IMR-90 (cell line): ENCODE data around the gene C10orf120. TPM values are rescaled to one million over a fixed set of nuclear protein-coding genes. Genes with fewer than 3 reads are reported as not detected.

Source experiments
- ATAC-seq: fragments of 200-7000 bp; cut with Tn5 transposase; 2 replicates; pipeline ENCODE4 v1.9.1; 2020; ENCODE audit warnings: low read depth, mild to moderate bottlenecking, moderate library complexity
- BruUV-seq: library from RNA; stranded (reverse); fragments of 400-500 nt; replicated peaks from 2 replicates; lab custom pipeline; 2021; lab: Mats Ljungman, UMichigan
- CTCF ChIA-PET: fragments of 300-600 bp; formaldehyde crosslinking; extraction: SDS; loops from one replicate; lab custom pipeline; 2021; ENCODE audit warnings: antibody characterized with exemption; lab: Yijun Ruan, JAX
- POLR2A ChIA-PET: fragments of 300-600 bp; sonication (Branson Sonifier 250); formaldehyde crosslinking; loops from one replicate; lab custom pipeline; 2022; ENCODE audit warnings: antibody characterized with exemption; ENCODE audit not compliant: unreplicated experiment; lab: Charles Lee
- DNase-seq: peaks from one replicate; pipeline ENCODE4 v3.0.0; 2013
- H2AFZ ChIP-seq: replicated peaks from 2 replicates; pipeline ENCODE3; 2013; ENCODE audit warnings: low read length, mild to moderate bottlenecking; ENCODE audit not compliant: poor library complexity
- H2AK5ac ChIP-seq: 2 replicates; pipeline ENCODE4 v1.6.1; 2013; ENCODE audit warnings: low read depth, low read length, inconsistent platforms
- H2AK9ac ChIP-seq: replicated peaks from 2 replicates; pipeline ENCODE3; 2013; ENCODE audit warnings: mild to moderate bottlenecking, low read depth, low read length, moderate library complexity; ENCODE audit not compliant: poor library complexity
- H2BK120ac ChIP-seq: 2 replicates; pipeline ENCODE4 v1.6.1; 2013; ENCODE audit warnings: low read depth, low read length, inconsistent platforms
- H2BK15ac ChIP-seq: 3 replicates; pipeline ENCODE4 v1.6.1; 2013; ENCODE audit warnings: low read depth, low read length, inconsistent platforms
- H2BK20ac ChIP-seq: 2 replicates; pipeline ENCODE4 v1.6.1; 2013; ENCODE audit warnings: low read depth, mild to moderate bottlenecking, inconsistent platforms, low read length, moderate library complexity
- H2BK5ac ChIP-seq: 2 replicates; pipeline ENCODE4 v1.6.1; 2013; ENCODE audit warnings: mild to moderate bottlenecking, low read depth, low read length, inconsistent platforms; ENCODE audit not compliant: poor library complexity, severe bottlenecking
- H3K14ac ChIP-seq: replicated peaks from 2 replicates; pipeline ENCODE4 v1.6.1; 2013; ENCODE audit warnings: low read depth, low read length, inconsistent platforms
- H3K18ac ChIP-seq: 2 replicates; pipeline ENCODE4 v1.6.1; 2013; ENCODE audit warnings: low read depth, low read length, control low read depth
- H3K23ac ChIP-seq: 2 replicates; pipeline ENCODE4 v1.6.1; 2013; ENCODE audit warnings: low read depth, low read length, inconsistent platforms
- H3K27ac ChIP-seq: 2 replicates; pipeline ENCODE4 v1.5.1; 2013; ENCODE audit warnings: mild to moderate bottlenecking, control low read depth, low read length; ENCODE audit not compliant: insufficient read depth
- H3K27me3 ChIP-seq: 2 replicates; pipeline ENCODE4 v1.6.1; 2013; ENCODE audit warnings: low read length; ENCODE audit not compliant: control insufficient read depth, insufficient read depth
- H3K36me3 ChIP-seq: 2 replicates; pipeline ENCODE4 v1.6.1; 2013; ENCODE audit warnings: low read length, mixed read lengths; ENCODE audit not compliant: control insufficient read depth, insufficient read depth
- H3K4ac ChIP-seq: 2 replicates; pipeline ENCODE4 v1.6.1; 2013; ENCODE audit warnings: low read depth, low read length, inconsistent platforms
- H3K4me1 ChIP-seq: 2 replicates; pipeline ENCODE4 v1.6.1; 2013; ENCODE audit warnings: low read length, mixed read lengths; ENCODE audit not compliant: control insufficient read depth, insufficient read depth
- H3K4me2 ChIP-seq: 2 replicates; pipeline ENCODE4 v1.6.1; 2013; ENCODE audit warnings: low read depth, mild to moderate bottlenecking, control low read depth, low read length, moderate library complexity
- H3K4me3 ChIP-seq: 2 replicates; pipeline ENCODE4 v1.5.1; 2013; ENCODE audit warnings: low read depth, mild to moderate bottlenecking, control low read depth, low read length, moderate library complexity; ENCODE audit not compliant: insufficient read depth
- H3K56ac ChIP-seq: 2 replicates; pipeline ENCODE4 v1.6.1; 2013; ENCODE audit warnings: low read length, inconsistent platforms; ENCODE audit not compliant: insufficient read depth; ENCODE audit errors: extremely low read depth
- H3K79me1 ChIP-seq, 2 experiments: 2 replicates each; pipeline ENCODE4 v1.6.1; 2013; ENCODE audit warnings: low read length in 2 of 2, inconsistent platforms in 1 of 2, low read depth in 1 of 2
- H3K9ac ChIP-seq: 2 replicates; pipeline ENCODE4 v1.6.1; 2013; ENCODE audit warnings: low read depth, low read length, control low read depth
- H3K9me1 ChIP-seq: 2 replicates; pipeline ENCODE4 v1.6.1; 2013; ENCODE audit warnings: low read length, inconsistent platforms; ENCODE audit not compliant: insufficient read depth
- H3K9me3 ChIP-seq: 2 replicates; pipeline ENCODE4 v1.6.1; 2013; ENCODE audit warnings: low read length; ENCODE audit not compliant: control insufficient read depth, insufficient read depth
- H4K20me1 ChIP-seq: 2 replicates; pipeline ENCODE4 v1.6.1; 2013; ENCODE audit warnings: low read length, inconsistent platforms; ENCODE audit not compliant: insufficient read depth
- H4K5ac ChIP-seq: 2 replicates; pipeline ENCODE4 v1.6.1; 2013; ENCODE audit warnings: mild to moderate bottlenecking, low read depth, low read length, control low read depth
- H4K8ac ChIP-seq, 2 experiments: 2 replicates each; pipeline ENCODE4 v1.6.1; 2013; ENCODE audit warnings: low read depth in 2 of 2, low read length in 2 of 2, control low read depth in 1 of 2, inconsistent platforms in 1 of 2
- H4K91ac ChIP-seq: 2 replicates; pipeline ENCODE4 v1.6.1; 2013; ENCODE audit warnings: low read depth, low read length, inconsistent platforms; ENCODE audit not compliant: insufficient read depth
- BHLHE40 ChIP-seq: fragments of 150-350 bp; IDR thresholded peaks from 2 replicates; pipeline ENCODE4 v1.6.1; 2016; ENCODE audit warnings: mild to moderate bottlenecking, low read depth, low read length
- CHD1 ChIP-seq: IDR thresholded peaks from 2 replicates; pipeline ENCODE4 v1.6.1; 2012; ENCODE audit warnings: low read depth, low read length, improper control_type of control experiment
- MAFK ChIP-seq: IDR thresholded peaks from 2 replicates; pipeline ENCODE4 v1.6.1; 2012; ENCODE audit warnings: low read depth, low read length, improper control_type of control experiment
- RAD21 ChIP-seq: IDR thresholded peaks from 2 replicates; pipeline ENCODE4 v1.6.1; 2012; ENCODE audit warnings: low read length, improper control_type of control experiment
- WGBS, 2 experiments: methylation state at CpG; one replicate each; pipeline versions ENCODE4 v1.1.5 to v1.1.7; 2013; ENCODE audit warnings: missing lambda C conversion rate in 2 of 2; ENCODE audit not compliant: insufficient read length in 1 of 2; ENCODE audit errors: extremely low coverage in 2 of 2; 5-methylcytosine and 5-hydroxymethylcytosine counted together
- dilution Hi-C: fragments of 300-500 bp; cut with HindIII; formaldehyde crosslinking; loops from one replicate; pipeline ENCODE4 v1.14.3; 2018; ENCODE audit warnings: low sequenced_read_pairs; ENCODE audit not compliant: unreplicated experiment
- in situ Hi-C: fragments of 300-500 bp; cut with MboI; formaldehyde crosslinking; loops from 3 replicates; pipeline ENCODE4 v1.14.3; 2019; ENCODE audit warnings: low sequenced_read_pairs, inconsistent platforms, mixed read lengths
- intact Hi-C: fragments of 100-400 bp; cut with micrococcal nuclease; formaldehyde crosslinking; loops from 2 replicates; pipeline ENCODE4 v1.10.0; 2022
- polyA plus RNA-seq, 3 experiments: library from polyadenylated mRNA; depleted of rRNA; stranded (reverse); fragments of >200 nt; gene quantifications; 2 replicates each; pipeline ENCODE4 v1.2.3, GENCODE V29; 2012; ENCODE audit warnings: low replicate concordance in 1 of 3
- total RNA-seq: library from RNA; depleted of rRNA; stranded (reverse); fragments of >200 nt; gene quantifications from 2 replicates; pipeline ENCODE4 v1.2.3, GENCODE V29; 2012

Gene C10orf120
- total and polyA plus RNA-seq, 2 of the 4 experiments (the other 2 are of a cell fraction), result not detected

GRCh38 chr10:122740640-122741039, 41.0 kb upstream of the C10orf120 start:
- H2AK5ac ChIP-seq, result no peak overlapping the region
- H2BK15ac ChIP-seq, result no peak overlapping the region
- dilution Hi-C loops, result no loop called here
- no peak overlapping the region for H3K18ac ChIP-seq
- H3K9me1 ChIP-seq, result no peaks in the 10 kb centered on the region
- H3K56ac ChIP-seq, result no peak overlapping the region
- in situ Hi-C loops, result no loop called here
- no peak for DNase-seq
- no peak overlapping the region for H2BK5ac ChIP-seq
- no CpG with 5 or more reads among the region's 2 CpGs for whole genome bisulfite sequencing, 2 experiments
- no peak overlapping the region for H3K14ac ChIP-seq
- H3K23ac ChIP-seq, result no peak overlapping the region
- H3K9me3 ChIP-seq, result no peaks in the 10 kb centered on the region
- H3K79me1 ChIP-seq, result no peaks in the 10 kb centered on the region
- no peak overlapping the region for H3K27ac ChIP-seq
- H3K4me3 ChIP-seq, result no peak overlapping the region
- no peak overlapping the region for H4K5ac ChIP-seq
- H2BK120ac ChIP-seq, result no peak overlapping the region
- H3K36me3 ChIP-seq, result no peaks in the 10 kb centered on the region
- ATAC-seq, result no peak
- no peak overlapping the region for H3K9ac ChIP-seq
- ChIA-PET POLR2A (no interaction called here), CTCF (no interaction called here)
- no peaks in the 10 kb centered on the region for H3K27me3 ChIP-seq
- no peak overlapping the region for H2BK20ac ChIP-seq
- H2AFZ ChIP-seq, result no peak overlapping the region
- H4K8ac ChIP-seq, result no peak overlapping the region
- H3K4me2 ChIP-seq, result no peak overlapping the region
- H4K91ac ChIP-seq, result no peak overlapping the region
- BruUV-seq, result no TSS peak
- H4K20me1 ChIP-seq, result no peaks in the 10 kb centered on the region
- TF ChIP-seq CHD1 (no peak), MAFK (no peak), RAD21 (no peak), BHLHE40 (no peak)
- intact Hi-C loops, result no loop called here
- no peak overlapping the region for H3K4ac ChIP-seq
- H2AK9ac ChIP-seq, result no peak overlapping the region
- no peaks in the 10 kb centered on the region for H3K4me1 ChIP-seq
